Bronchial epithelial cell (primary cell): Measurements from ENCODE around the gene CLN3. TPM values are rescaled to one million over a fixed set of nuclear protein-coding genes. Genes with fewer than 3 reads are reported as not detected.
"Not testable (repeated sequence)": the region's sequence is repeated elsewhere in the genome, so short reads cannot be mapped to it uniquely, and the experiment has no call there.

Source experiments
- DNase-seq: peaks from one replicate; pipeline ENCODE4 v3.0.0-alpha.2; 2010; ENCODE audit warnings: low read depth
- FAIRE-seq: peaks from 2 replicates; lab custom pipeline; 2011; peaks lifted over from hg19 to GRCh38; lab: Jason Lieb, UNC
- H3K27me3 ChIP-seq: 2 replicates; pipeline ENCODE4 v1.5.1; 2011; ENCODE audit warnings: low read length; ENCODE audit not compliant: control insufficient read depth, insufficient read depth
- H3K36me3 ChIP-seq: 2 replicates; pipeline ENCODE4 v1.5.1; 2011; ENCODE audit warnings: low read length; ENCODE audit not compliant: control insufficient read depth, insufficient read depth
- H3K4me3 ChIP-seq: 2 replicates; pipeline ENCODE4 v1.5.1; 2011; ENCODE audit warnings: mild to moderate bottlenecking, low read depth, low read length, control low read depth
- CTCF ChIP-seq: IDR thresholded peaks from 2 replicates; pipeline ENCODE4 v1.5.1; 2011; ENCODE audit warnings: mild to moderate bottlenecking, moderate library complexity, low read length, control low read depth, inconsistent platforms; ENCODE audit not compliant: insufficient read depth, severe bottlenecking
- total RNA-seq: library from RNA; depleted of rRNA; stranded (reverse); fragments of >200 nt; gene quantifications from 2 replicates; pipeline ENCODE4 v1.2.1, GENCODE V29; 2014

Gene CLN3
- total RNA-seq, 1 donor from 2014 or later, result 9.5 TPM

DNA sequence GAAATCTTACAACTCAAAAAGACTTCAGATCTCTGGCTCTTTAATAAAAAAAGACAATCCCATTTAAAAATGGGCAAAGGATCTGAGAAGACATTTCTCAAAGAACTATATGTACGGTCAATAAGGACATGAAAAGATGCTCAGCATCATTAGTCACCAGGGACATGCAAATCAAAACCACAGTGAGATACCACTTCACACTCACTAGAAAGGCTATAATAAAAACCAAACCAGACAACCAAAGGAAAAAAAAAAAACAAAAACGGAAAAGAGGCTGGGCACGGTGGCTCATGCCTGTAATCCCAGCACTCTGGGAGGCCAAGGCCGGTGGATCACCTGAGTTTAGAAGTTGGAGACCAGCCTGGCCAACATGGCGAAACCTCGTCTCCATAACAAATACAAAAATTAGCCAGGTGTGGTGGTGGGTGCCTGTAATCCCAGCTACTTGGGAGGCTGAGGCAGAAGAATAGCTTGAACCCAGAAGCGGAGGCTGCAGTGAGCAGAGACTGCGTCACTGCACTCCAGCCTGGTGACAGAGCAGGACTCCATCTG lies 18.1 kb downstream of the CLN3 start:
- Histone ChIP-seq H3K27me3 (no peaks in the 10 kb centered on the region), H3K36me3 (peaks cover 5% of the 10 kb centered on the region), H3K4me3 (no peak overlapping the region)
- no peak for FAIRE-seq
- no peak for DNase-seq
- no peak for TF ChIP-seq CTCF

DNA sequence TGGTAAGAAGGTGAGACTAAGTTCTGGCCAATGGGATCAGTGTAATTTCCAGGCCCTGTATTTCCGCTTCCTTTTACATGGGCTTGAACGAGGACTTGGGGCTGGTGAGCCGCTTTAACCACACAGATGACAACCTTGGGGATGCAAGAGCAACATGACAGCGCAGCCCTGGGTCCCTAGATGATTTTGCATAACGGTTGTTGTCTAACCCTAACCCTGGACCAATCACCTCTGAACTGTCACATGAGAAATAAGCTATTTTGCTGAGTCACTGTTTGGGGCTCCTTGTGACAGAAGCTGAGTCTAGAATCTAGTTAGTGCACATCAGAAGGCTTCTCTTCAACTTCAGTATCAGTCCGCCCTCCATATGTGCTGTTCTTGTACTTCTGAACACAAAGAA lies 44.8 kb downstream of the CLN3 start:
- not testable (repeated sequence) for H3K36me3 ChIP-seq, H3K27me3 ChIP-seq, H3K4me3 ChIP-seq, DNase-seq, FAIRE-seq

GRCh38 chr16:28446388-28446787 lies 45.5 kb downstream of the CLN3 start:
- not testable (repeated sequence) for H3K36me3 ChIP-seq, H3K4me3 ChIP-seq, H3K27me3 ChIP-seq, DNase-seq, FAIRE-seq

DNA sequence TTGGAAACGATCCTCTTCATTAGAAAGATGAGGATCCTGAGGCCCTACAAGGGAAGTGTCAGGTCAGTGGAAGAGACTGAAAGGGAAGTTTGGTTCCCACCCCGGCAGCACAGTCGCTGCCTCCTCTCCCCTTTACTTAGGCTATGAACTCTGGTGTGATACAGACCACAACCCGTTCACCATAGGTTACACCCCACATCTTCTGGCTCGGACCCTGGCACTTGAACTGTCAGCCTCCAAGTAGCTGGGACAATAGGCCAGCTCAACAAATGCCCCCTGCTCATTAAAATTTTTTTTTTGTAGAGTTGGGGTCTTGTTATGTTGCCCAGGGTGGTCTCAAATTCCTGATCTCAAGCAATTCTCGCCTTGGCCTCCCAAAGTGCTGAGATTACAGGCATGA lies 47.9 kb downstream of the CLN3 start:
- H3K27me3 ChIP-seq, FAIRE-seq, DNase-seq, H3K4me3 ChIP-seq, H3K36me3 ChIP-seq: not testable (repeated sequence)

DNA sequence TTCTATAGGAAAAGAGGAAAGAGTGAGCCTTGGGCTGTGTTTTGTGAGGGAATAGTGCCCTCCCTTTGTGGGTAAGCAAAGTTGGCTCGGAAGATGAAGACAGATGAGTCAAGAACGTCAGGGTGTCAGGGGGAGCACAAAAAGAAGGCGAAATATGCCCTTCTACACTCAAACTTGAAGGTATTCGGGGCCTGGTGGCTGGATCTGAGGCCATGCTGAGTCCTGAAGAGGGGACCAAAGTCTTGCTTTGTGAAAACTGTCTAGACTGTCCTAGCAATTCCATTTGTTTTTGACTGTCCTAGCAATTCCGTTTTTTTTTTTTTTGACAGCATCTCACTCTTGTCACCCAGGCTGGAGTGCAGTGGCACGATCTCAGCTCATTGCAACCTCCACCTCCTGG lies 53.0 kb downstream of the CLN3 start:
- H3K4me3 ChIP-seq, DNase-seq, FAIRE-seq, H3K27me3 ChIP-seq, H3K36me3 ChIP-seq: not testable (repeated sequence)

DNA sequence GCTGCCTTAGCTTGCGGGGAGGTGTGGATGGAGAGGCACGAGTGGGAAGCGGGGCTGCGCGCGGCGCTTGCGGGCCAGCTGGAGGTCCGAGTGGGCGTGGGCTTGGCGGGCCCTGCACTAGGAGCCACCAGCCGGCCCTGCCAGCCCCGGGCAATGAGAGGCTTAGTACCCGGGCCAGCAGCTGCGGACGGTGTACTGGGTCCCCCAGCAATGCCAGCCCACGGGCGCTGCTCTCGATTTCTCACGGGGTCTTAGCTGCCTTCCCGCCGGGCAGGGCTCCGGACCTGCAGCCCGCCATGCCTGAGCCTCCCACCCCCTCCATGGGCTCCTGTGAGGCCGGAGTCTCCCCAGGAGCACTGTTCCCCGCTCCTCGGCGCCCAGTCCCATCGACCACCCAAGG lies 56.5 kb downstream of the CLN3 start:
- H3K4me3 ChIP-seq, FAIRE-seq, DNase-seq, H3K36me3 ChIP-seq, H3K27me3 ChIP-seq: not testable (repeated sequence)

Other genes starting within 250 kb of the CLN3 start
- gene SBK1, start 199.5 kb downstream of the CLN3 start, total RNA-seq, result under 0.01 TPM in 2 replicates
- 0.79 and 1.9 TPM in 2 replicates for gene NPIPB6, start 128.6 kb downstream of the CLN3 start, total RNA-seq
- gene EIF3CL, start 88.2 kb downstream of the CLN3 start, total RNA-seq, result 87.2 and 132 TPM in 2 replicates
- gene NPIPB7, start 19.7 kb downstream of the CLN3 start, total RNA-seq, result not detected in 2 replicates
- gene APOBR, start 2.6 kb upstream of the CLN3 start, total RNA-seq, result not detected in 2 replicates
- gene IL27, start 14.8 kb upstream of the CLN3 start, total RNA-seq, result not detected in 2 replicates
- gene NUPR1, start 46.9 kb upstream of the CLN3 start, total RNA-seq, result 65.3 and 163 TPM in 2 replicates
- gene SGF29, start 61.8 kb upstream of the CLN3 start, total RNA-seq, result 9.0 and 10.0 TPM in 2 replicates
- 0.51 TPM in 1 of 2 replicates, not detected in the other for gene SULT1A2, start 105.0 kb upstream of the CLN3 start, total RNA-seq
- gene SULT1A1, start 118.0 kb upstream of the CLN3 start, total RNA-seq, result 5.0 and 6.3 TPM in 2 replicates
- gene NPIPB8, start 146.0 kb upstream of the CLN3 start, total RNA-seq, result not detected in 2 replicates
- 175 and 180 TPM in 2 replicates for gene EIF3C, start 219.4 kb upstream of the CLN3 start, total RNA-seq